Nephron (organoid): ENCODE results near the gene RIOX2.

Experiments
- H3K27ac Mint-ChIP-seq, 3 experiments: 2 replicates each; pipeline ENCODE4 v1.8.0; 2020; ENCODE audit warnings: mixed read lengths in 3 of 3, mild to moderate bottlenecking in 2 of 3, moderate library complexity in 1 of 3
- H3K27me3 Mint-ChIP-seq: 2 replicates; pipeline ENCODE4 v1.8.0; 2021; ENCODE audit warnings: low read depth, mild to moderate bottlenecking, moderate library complexity, mixed read lengths
- H3K36me3 Mint-ChIP-seq: 2 replicates; pipeline ENCODE4 v1.8.0; 2020; ENCODE audit warnings: low read depth, mixed read lengths
- H3K4me1 Mint-ChIP-seq: 2 replicates; pipeline ENCODE4 v1.8.0; 2020; ENCODE audit warnings: mixed read lengths
- H3K4me3 Mint-ChIP-seq, 3 experiments: 2 replicates each; pipeline ENCODE4 v1.8.0; 2020; ENCODE audit warnings: mild to moderate bottlenecking in 3 of 3, mixed read lengths in 3 of 3, moderate library complexity in 2 of 3
- H3K9me3 Mint-ChIP-seq: 2 replicates; pipeline ENCODE4 v1.8.0; 2020; ENCODE audit warnings: mixed read lengths
- TF ChIP-seq, protein P1 (sequence below), 3 experiments: fragments of 200-600 bp; sonication (generic); IDR thresholded peaks; one replicate each; pipeline ENCODE4 v1.5.0; 2021; ENCODE audit warnings: antibody characterized with exemption in 3 of 3; ENCODE audit not compliant: unreplicated experiment in 3 of 3

Gene RIOX2

DNA sequence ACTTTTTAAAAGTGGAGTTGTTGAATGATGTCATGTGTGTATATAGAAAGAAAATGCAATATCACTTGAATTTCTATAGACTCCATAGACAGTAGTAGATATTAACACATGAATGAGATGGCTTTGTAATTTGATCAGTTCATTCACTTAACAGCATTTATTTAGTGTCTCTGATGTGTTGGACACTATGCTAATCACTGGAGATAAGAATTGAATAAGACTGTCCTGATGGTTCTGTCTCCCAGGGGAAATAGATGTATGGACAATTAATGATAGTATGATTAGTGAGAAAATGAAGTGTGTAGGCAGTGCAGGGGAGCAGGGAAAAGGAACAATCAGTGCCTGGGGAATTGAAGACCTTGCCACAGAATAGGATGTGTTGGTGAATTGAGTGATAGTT, 72.9 kb downstream of the RIOX2 start:
- Mint-ChIP-seq H3K27me3 (no peaks in the 10 kb centered on the region), H3K27ac (no peak overlapping the region), H3K9me3 (no peaks in the 10 kb centered on the region), H3K4me1 (peaks cover 10% of the 10 kb centered on the region), H3K36me3 (peaks cover 21% of the 10 kb centered on the region), H3K4me3 (no peak overlapping the region)
- TF ChIP-seq, protein P1, sequence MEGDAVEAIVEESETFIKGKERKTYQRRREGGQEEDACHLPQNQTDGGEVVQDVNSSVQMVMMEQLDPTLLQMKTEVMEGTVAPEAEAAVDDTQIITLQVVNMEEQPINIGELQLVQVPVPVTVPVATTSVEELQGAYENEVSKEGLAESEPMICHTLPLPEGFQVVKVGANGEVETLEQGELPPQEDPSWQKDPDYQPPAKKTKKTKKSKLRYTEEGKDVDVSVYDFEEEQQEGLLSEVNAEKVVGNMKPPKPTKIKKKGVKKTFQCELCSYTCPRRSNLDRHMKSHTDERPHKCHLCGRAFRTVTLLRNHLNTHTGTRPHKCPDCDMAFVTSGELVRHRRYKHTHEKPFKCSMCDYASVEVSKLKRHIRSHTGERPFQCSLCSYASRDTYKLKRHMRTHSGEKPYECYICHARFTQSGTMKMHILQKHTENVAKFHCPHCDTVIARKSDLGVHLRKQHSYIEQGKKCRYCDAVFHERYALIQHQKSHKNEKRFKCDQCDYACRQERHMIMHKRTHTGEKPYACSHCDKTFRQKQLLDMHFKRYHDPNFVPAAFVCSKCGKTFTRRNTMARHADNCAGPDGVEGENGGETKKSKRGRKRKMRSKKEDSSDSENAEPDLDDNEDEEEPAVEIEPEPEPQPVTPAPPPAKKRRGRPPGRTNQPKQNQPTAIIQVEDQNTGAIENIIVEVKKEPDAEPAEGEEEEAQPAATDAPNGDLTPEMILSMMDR (IDR thresholded peaks at IDR 0.05; ENCODE audit: unreplicated experiment in 3 of 3), result no peak

DNA sequence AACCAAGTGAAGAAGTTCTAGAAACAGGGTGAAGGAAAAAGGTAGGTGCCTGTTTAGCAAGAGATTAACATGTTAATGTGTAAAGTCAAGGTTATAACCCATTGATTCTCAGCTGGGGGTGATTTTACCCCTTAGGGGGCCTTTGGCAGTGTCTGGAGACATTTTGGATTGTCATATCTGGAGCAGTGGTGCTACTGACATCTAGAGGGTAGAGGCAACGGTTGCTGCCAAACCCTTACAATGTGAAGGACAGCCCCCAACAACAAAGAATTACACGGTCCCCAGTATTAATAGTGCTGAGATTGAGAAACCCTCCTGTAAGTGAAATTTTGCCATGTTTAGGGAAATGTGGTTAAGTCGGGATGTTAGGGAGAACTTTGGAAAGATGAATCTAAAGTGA, 75.7 kb downstream of the RIOX2 start:
- H3K27ac Mint-ChIP-seq, result no peak overlapping the region
- H3K27me3 Mint-ChIP-seq, result no peaks in the 10 kb centered on the region
- TF ChIP-seq, protein P1 (IDR thresholded peaks at IDR 0.05; ENCODE audit: unreplicated experiment in 3 of 3), result no peak
- H3K36me3 Mint-ChIP-seq, result peaks cover 28% of the 10 kb centered on the region
- no peaks in the 10 kb centered on the region for H3K9me3 Mint-ChIP-seq
- H3K4me3 Mint-ChIP-seq, result no peak overlapping the region
- peaks cover 4% of the 10 kb centered on the region for H3K4me1 Mint-ChIP-seq

DNA sequence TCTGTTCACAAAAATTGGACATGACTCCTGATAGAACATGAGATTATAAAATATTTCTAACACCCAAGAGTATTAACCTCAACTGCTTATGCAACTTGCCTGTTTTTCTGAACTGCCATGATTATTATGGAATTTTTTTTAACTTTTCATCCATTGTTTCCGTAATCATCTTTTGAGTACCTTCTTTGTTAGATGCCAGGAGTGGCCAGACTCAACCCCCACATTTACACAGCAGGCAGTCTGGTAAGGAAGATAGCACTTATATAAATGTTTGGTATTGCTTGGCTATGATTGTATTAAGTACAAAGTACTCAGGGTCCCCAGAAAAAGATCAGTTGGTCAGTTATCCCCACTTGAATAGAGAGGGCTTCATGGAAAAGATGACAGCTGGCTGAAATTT, 76.1 kb downstream of the RIOX2 start:
- Mint-ChIP-seq H3K36me3 (peaks cover 28% of the 10 kb centered on the region), H3K4me3 (no peak overlapping the region), H3K4me1 (no peaks in the 10 kb centered on the region)

DNA sequence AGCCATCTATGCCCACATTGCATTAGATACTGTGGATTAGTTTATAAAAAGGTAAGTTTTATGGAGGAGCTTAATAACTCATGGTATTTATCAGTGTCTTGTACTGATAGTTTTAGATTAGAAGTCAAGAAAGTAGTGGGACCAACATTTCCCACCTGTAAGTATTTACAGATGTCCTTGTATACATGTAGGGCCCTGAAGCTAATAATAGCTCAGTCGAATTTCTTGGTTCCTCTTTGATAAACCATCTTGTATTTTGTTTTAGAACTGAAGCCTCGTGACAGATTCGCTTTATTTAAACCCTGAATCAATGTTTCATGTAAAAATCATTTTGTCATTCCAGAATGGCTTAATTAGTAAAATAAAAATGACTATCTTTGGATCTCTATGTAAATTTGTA, 77.0 kb downstream of the RIOX2 start:
- H3K27ac Mint-ChIP-seq, result no peak overlapping the region
- no peaks in the 10 kb centered on the region for H3K4me1 Mint-ChIP-seq
- H3K4me3 Mint-ChIP-seq, result no peak overlapping the region
- no peaks in the 10 kb centered on the region for H3K9me3 Mint-ChIP-seq
- H3K27me3 Mint-ChIP-seq, result no peaks in the 10 kb centered on the region
- TF ChIP-seq, protein P1 (IDR thresholded peaks at IDR 0.05; ENCODE audit: unreplicated experiment in 3 of 3), result no peak
- peaks cover 28% of the 10 kb centered on the region for H3K36me3 Mint-ChIP-seq

More for the DNA sequence above, 76.1 kb downstream of the RIOX2 start:
- H3K9me3 Mint-ChIP-seq, result no peaks in the 10 kb centered on the region
- no peaks in the 10 kb centered on the region for H3K27me3 Mint-ChIP-seq
- TF ChIP-seq, protein P1 (IDR thresholded peaks at IDR 0.05; ENCODE audit: unreplicated experiment in 3 of 3), result no peak
- H3K27ac Mint-ChIP-seq, result no peak overlapping the region

DNA sequence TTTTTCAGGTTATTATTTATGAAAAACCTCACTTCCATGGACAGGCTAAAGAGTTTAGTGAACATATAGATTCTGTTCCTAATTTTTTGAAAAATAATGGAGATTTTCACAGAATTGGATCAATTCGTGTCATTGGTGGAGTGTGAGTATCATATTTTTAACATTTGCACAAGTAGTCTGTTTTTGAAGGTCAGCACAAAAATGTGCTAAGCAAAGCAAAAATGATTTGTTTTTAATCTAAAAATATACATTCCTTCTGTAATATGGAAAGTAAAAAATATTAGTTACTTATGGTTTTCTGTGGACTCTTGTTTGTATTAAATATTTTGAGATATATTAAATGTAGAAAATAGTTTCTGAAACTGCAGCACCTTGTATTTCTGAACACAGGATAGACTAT, 79.4 kb downstream of the RIOX2 start:
- Mint-ChIP-seq H3K27me3 (no peaks in the 10 kb centered on the region), H3K4me3 (no peak overlapping the region), H3K36me3 (peaks cover 23% of the 10 kb centered on the region), H3K27ac (no peak overlapping the region), H3K4me1 (no peaks in the 10 kb centered on the region), H3K9me3 (no peaks in the 10 kb centered on the region)
- TF ChIP-seq, protein P1 (IDR thresholded peaks at IDR 0.05; ENCODE audit: unreplicated experiment in 3 of 3), result no peak
